Loucy (cell line): ENCODE results near the gene NCAPD2.

ENCODE experiments used
- H2AFZ ChIP-seq: fragments of 200-600 bp; sonication (generic); 2 replicates; pipeline ENCODE4 v1.6.0; 2016; ENCODE audit warnings: antibody characterized with exemption, mild to moderate bottlenecking, low read length, moderate library complexity
- H3F3A ChIP-seq: fragments of 200-600 bp; 2 replicates; pipeline ENCODE4 v1.6.0; 2016; ENCODE audit warnings: antibody characterized with exemption, low read depth, mild to moderate bottlenecking
- H3K27me3 ChIP-seq: fragments of 200-600 bp; sonication (generic); 2 replicates; pipeline ENCODE4 v1.6.1; 2014; ENCODE audit warnings: low read length, mild to moderate bottlenecking; ENCODE audit not compliant: insufficient read depth, poor library complexity, severe bottlenecking
- H3K36me3 ChIP-seq: fragments of 200-600 bp; sonication (generic); 2 replicates; pipeline ENCODE4 v1.6.1; 2016; ENCODE audit warnings: low read length; ENCODE audit not compliant: insufficient read depth
- H3K4me1 ChIP-seq: fragments of 200-600 bp; sonication (generic); 2 replicates; pipeline ENCODE4 v1.5.1; 2014; ENCODE audit warnings: low read length, mild to moderate bottlenecking; ENCODE audit not compliant: insufficient read depth, poor library complexity, severe bottlenecking
- H3K4me2 ChIP-seq: fragments of 200-600 bp; sonication (generic); 2 replicates; pipeline ENCODE4 v1.6.0; 2014; ENCODE audit warnings: antibody characterized with exemption, low read length, low read depth, mild to moderate bottlenecking; ENCODE audit not compliant: poor library complexity, severe bottlenecking
- H3K4me3 ChIP-seq: fragments of 200-600 bp; sonication (generic); 2 replicates; pipeline ENCODE4 v1.5.1; 2014; ENCODE audit warnings: low read length, mild to moderate bottlenecking, mixed read lengths; ENCODE audit not compliant: poor library complexity, severe bottlenecking
- H3K79me2 ChIP-seq: fragments of 200-600 bp; sonication (generic); 2 replicates; pipeline ENCODE4 v1.6.1; 2014; ENCODE audit warnings: low read length; ENCODE audit not compliant: insufficient read depth
- H3K9ac ChIP-seq: fragments of 200-600 bp; sonication (generic); 2 replicates; pipeline ENCODE4 v1.6.0; 2014; ENCODE audit warnings: mild to moderate bottlenecking, low read depth, low read length, moderate library complexity; ENCODE audit not compliant: poor library complexity, severe bottlenecking
- H3K9me2 ChIP-seq: fragments of 200-600 bp; sonication (generic); replicated peaks from 2 replicates; pipeline ENCODE4 v1.6.1; 2016; ENCODE audit warnings: low read depth, low read length, mixed read lengths
- H3K9me3 ChIP-seq: fragments of 200-600 bp; sonication (generic); 2 replicates; pipeline ENCODE4 v1.6.1; 2014; ENCODE audit warnings: mild to moderate bottlenecking, antibody characterized with exemption, low read length, low read depth; ENCODE audit not compliant: insufficient read depth
- H4K20me1 ChIP-seq: fragments of 200-600 bp; sonication (generic); 2 replicates; pipeline ENCODE4 v1.6.0; 2014; ENCODE audit warnings: antibody characterized with exemption, low read length, mild to moderate bottlenecking; ENCODE audit not compliant: insufficient read depth, poor library complexity, severe bottlenecking
- CTCF ChIP-seq: fragments of 200-600 bp; sonication (generic); conservative IDR thresholded peaks from 2 replicates; pipeline ENCODE4 v1.5.1; 2014; ENCODE audit warnings: mild to moderate bottlenecking, antibody characterized with exemption, low read length
- EZH2phosphoT487 ChIP-seq: fragments of 200-600 bp; IDR thresholded peaks from 2 replicates; pipeline ENCODE4 v1.6.1; 2018; ENCODE audit warnings: antibody characterized with exemption, mild to moderate bottlenecking, moderate library complexity, borderline replicate concordance

Gene NCAPD2

GRCh38 chr12:6539314-6539682 is 45.4 kb downstream of the NCAPD2 start:
- peaks cover 42% of the 10 kb centered on the region for H3K79me2 ChIP-seq
- peaks cover 21% of the 10 kb centered on the region; the same call in 1 of the 2 replicates for H3F3A ChIP-seq

GRCh38 chr12:6539707-6540134 is 45.8 kb downstream of the NCAPD2 start:
- no peak overlapping the region for H3K4me2 ChIP-seq
- H3K27me3 ChIP-seq: peaks cover 8% of the 10 kb centered on the region
- H3K79me2 ChIP-seq: peaks cover 37% of the 10 kb centered on the region
- H4K20me1 ChIP-seq: peaks cover 41% of the 10 kb centered on the region
- peaks cover 56% of the 10 kb centered on the region for H3K36me3 ChIP-seq
- no peak overlapping the region for H2AFZ ChIP-seq
- H3F3A ChIP-seq: peaks cover 21% of the 10 kb centered on the region; the same call in 1 of the 2 replicates
- H3K4me3 ChIP-seq: no peak overlapping the region
- H3K9me2 ChIP-seq: no peaks in the 10 kb centered on the region
- no peak overlapping the region for H3K9ac ChIP-seq
- H3K9me3 ChIP-seq: no peaks in the 10 kb centered on the region
- H3K4me1 ChIP-seq: peaks cover 20% of the 10 kb centered on the region
- TF ChIP-seq EZH2phosphoT487 (no peak), CTCF (no peak)

More at GRCh38 chr12:6539314-6539682, 45.4 kb downstream of the NCAPD2 start:
- Histone ChIP-seq H3K9me2 (no peaks in the 10 kb centered on the region), H3K27me3 (peaks cover 10% of the 10 kb centered on the region), H4K20me1 (peaks cover 43% of the 10 kb centered on the region), H3K9ac (no peak overlapping the region), H3K4me2 (no peak overlapping the region), H3K36me3 (peaks cover 54% of the 10 kb centered on the region), H3K9me3 (no peaks in the 10 kb centered on the region), H2AFZ (no peak overlapping the region), H3K4me3 (no peak overlapping the region), H3K4me1 (peaks cover 20% of the 10 kb centered on the region)
- TF ChIP-seq EZH2phosphoT487 (no peak), CTCF (no peak)

- peaks cover 4% of the 10 kb centered on the region for H3K27me3 ChIP-seq
- H3F3A ChIP-seq: peaks cover 21% of the 10 kb centered on the region; the same call in 1 of the 2 replicates
- peaks cover 31% of the 10 kb centered on the region for H3K79me2 ChIP-seq
- peaks cover 20% of the 10 kb centered on the region for H3K4me1 ChIP-seq
- H2AFZ ChIP-seq: no peak overlapping the region
- H3K9me2 ChIP-seq: no peaks in the 10 kb centered on the region
- H3K4me3 ChIP-seq: no peak overlapping the region
- TF ChIP-seq CTCF (no peak), EZH2phosphoT487 (no peak)
- H4K20me1 ChIP-seq: peaks cover 35% of the 10 kb centered on the region
- H3K9ac ChIP-seq: no peak overlapping the region
- no peaks in the 10 kb centered on the region for H3K9me3 ChIP-seq
- H3K4me2 ChIP-seq: no peak overlapping the region
- peaks cover 50% of the 10 kb centered on the region for H3K36me3 ChIP-seq
These were observed 46.4 kb downstream of the NCAPD2 start for GRCh38 chr12:6540181-6540877.
